HCT116 (cell line): ENCODE results near the gene PCDH18. TPM values are rescaled to one million over a fixed set of nuclear protein-coding genes. Genes with fewer than 3 reads are reported as not detected.

ENCODE experiments used
- ATAC-seq: fragments of 200-7000 bp; cut with Tn5 transposase; 2 replicates; pipeline ENCODE4 v1.9.1; 2020; ENCODE audit warnings: mild to moderate bottlenecking, moderate library complexity
- BruUV-seq: library from RNA; stranded (reverse); fragments of 400-500 nt; replicated peaks from 2 replicates; lab custom pipeline; 2021; lab: Mats Ljungman, UMichigan
- CTCF ChIA-PET: fragments of 300-600 bp; sonication (Branson Sonifier 250); formaldehyde crosslinking; loops from one replicate; lab custom pipeline; 2021; ENCODE audit warnings: antibody characterized with exemption; lab: Charles Lee
- POLR2A ChIA-PET: fragments of 300-600, 350-600 bp; sonication (Branson Sonifier 250); formaldehyde crosslinking; loops from one replicate; lab custom pipeline; 2021; ENCODE audit warnings: antibody characterized with exemption; lab: Charles Lee
- RAD21 ChIA-PET, 2 experiments: fragments of 300-600 bp; sonication (Branson Sonifier 250); formaldehyde crosslinking; loops; one replicate each; lab custom pipeline; 2023; ENCODE audit warnings: low total read pairs in 2 of 2; ENCODE audit not compliant: uncharacterized antibody in 2 of 2, unreplicated experiment in 2 of 2, low non-redundant PET in 1 of 2; lab: Charles Lee
- DNase-seq: peaks from one replicate; pipeline ENCODE4 v3.0.0-alpha.2; 2010; ENCODE audit warnings: low read depth, low spot score
- H2AFZ ChIP-seq: fragments of 200-600 bp; shearing (Covaris generic), sonication (generic); 2 replicates; pipeline ENCODE4 v1.6.1; 2017; ENCODE audit warnings: low read depth, mixed run types, mixed read lengths, antibody characterized with exemption, low read length; ENCODE audit not compliant: poor library complexity, severe bottlenecking
- H3K27ac ChIP-seq: 2 replicates; pipeline ENCODE4 v1.5.1; 2012; ENCODE audit warnings: low read depth, low read length
- H3K27me3 ChIP-seq: fragments of 200-600 bp; sonication (generic); 2 replicates; pipeline ENCODE4 v1.6.1; 2016; ENCODE audit warnings: mixed run types, low read length, mixed read lengths; ENCODE audit not compliant: insufficient read depth
- H3K36me3 ChIP-seq, 2 experiments: fragments of 200-500 bp in 1 of 2; fragments of 200-600 bp in 1 of 2; sonication (Bioruptor generic) in 1 of 2; sonication (generic) in 1 of 2; 2 replicates each; pipeline versions ENCODE4 v1.5.1 to v1.6.1; 2014 to 2016; ENCODE audit warnings: low read length in 2 of 2, inconsistent platforms in 1 of 2, mixed read lengths in 1 of 2, mixed run types in 1 of 2; ENCODE audit not compliant: insufficient read depth in 2 of 2, control insufficient read depth in 1 of 2
- H3K4me1 ChIP-seq, 2 experiments: fragments of 200-600 bp in 1 of 2; sonication (generic) in 1 of 2; 2 replicates each; pipeline versions ENCODE4 v1.5.1 to v1.6.1; 2012 to 2017; ENCODE audit warnings: low read length in 2 of 2, inconsistent platforms in 1 of 2, mild to moderate bottlenecking in 1 of 2, mixed read lengths in 1 of 2, mixed run types in 1 of 2, moderate library complexity in 1 of 2; ENCODE audit not compliant: insufficient read depth in 2 of 2, control insufficient read depth in 1 of 2
- H3K4me2 ChIP-seq: fragments of 200-600 bp; sonication (generic); 2 replicates; pipeline ENCODE4 v1.6.1; 2017; ENCODE audit warnings: mixed run types, low read length, mixed read lengths
- H3K4me3 ChIP-seq, 2 experiments: fragments of 200-600 bp in 1 of 2; sonication (generic) in 1 of 2; replicated peaks in 1 of 2; 2 replicates each; pipeline ENCODE4 v1.5.1; 2011 to 2016; ENCODE audit warnings: low read length in 2 of 2, control low read depth in 1 of 2, low read depth in 1 of 2, mild to moderate bottlenecking in 1 of 2, mixed read lengths in 1 of 2, mixed run types in 1 of 2
- H3K79me2 ChIP-seq: fragments of 200-600 bp; sonication (generic); 2 replicates; pipeline ENCODE4 v1.6.1; 2017; ENCODE audit warnings: mild to moderate bottlenecking, mixed run types, low read length, moderate library complexity, mixed read lengths; ENCODE audit not compliant: insufficient read depth
- H3K9ac ChIP-seq: fragments of 200-600 bp; sonication (generic); 2 replicates; pipeline ENCODE4 v1.6.1; 2016; ENCODE audit warnings: low read length, mixed read lengths
- H3K9me2 ChIP-seq: fragments of 200-600 bp; sonication (generic), shearing (Covaris generic); 2 replicates; pipeline ENCODE4 v1.6.1; 2017; ENCODE audit warnings: mixed run types, mild to moderate bottlenecking, moderate library complexity; ENCODE audit not compliant: insufficient read depth
- H3K9me3 ChIP-seq, 2 experiments: fragments of 200-500 bp in 1 of 2; fragments of 200-600 bp in 1 of 2; sonication (Bioruptor generic) in 1 of 2; sonication (generic) in 1 of 2; 2 replicates each; pipeline ENCODE4 v1.6.1; 2014 to 2017; ENCODE audit warnings: low read length in 2 of 2, mixed read lengths in 2 of 2, inconsistent platforms in 1 of 2, low read depth in 1 of 2, mild to moderate bottlenecking in 1 of 2, mixed run types in 1 of 2, moderate library complexity in 1 of 2; ENCODE audit not compliant: control insufficient read depth in 1 of 2, insufficient read depth in 1 of 2
- H4K20me1 ChIP-seq: fragments of 200-600 bp; sonication (generic), shearing (Covaris generic); 2 replicates; pipeline ENCODE4 v1.6.1; 2017; ENCODE audit warnings: mixed run types, mild to moderate bottlenecking, moderate library complexity; ENCODE audit not compliant: insufficient read depth
- ATF3 ChIP-seq: IDR thresholded peaks from 2 replicates; pipeline ENCODE4 v1.6.1; 2012
- CTCF ChIP-seq, 3 experiments: fragments of 200-600 bp in 1 of 3; sonication (generic) in 1 of 3; IDR thresholded peaks in 2 of 3; conservative IDR thresholded peaks in 1 of 3; 2 replicates each; pipeline ENCODE4 v1.5.1; 2012 to 2017; ENCODE audit warnings: low read depth in 2 of 3, low read length in 2 of 3, antibody characterized with exemption in 1 of 3, borderline replicate concordance in 1 of 3, control low read depth in 1 of 3, mild to moderate bottlenecking in 1 of 3, mixed read lengths in 1 of 3, mixed run types in 1 of 3, moderate library complexity in 1 of 3; ENCODE audit not compliant: insufficient read depth in 1 of 3
- EGR1 ChIP-seq: IDR thresholded peaks from 2 replicates; pipeline ENCODE4 v1.6.1; 2012; ENCODE audit warnings: low read depth
- EZH2 ChIP-seq: fragments of 200-600 bp; sonication (generic); IDR thresholded peaks from 2 replicates; pipeline ENCODE4 v1.6.1; 2017; ENCODE audit warnings: antibody characterized with exemption, mixed run types
- EZH2phosphoT487 ChIP-seq: fragments of 200-600 bp; IDR thresholded peaks from 2 replicates; pipeline ENCODE4 v1.6.1; 2018; ENCODE audit warnings: antibody characterized with exemption, borderline replicate concordance
- FOSL1 ChIP-seq: IDR thresholded peaks from 2 replicates; pipeline ENCODE4 v1.6.1; 2012; ENCODE audit warnings: low read depth
- JUND ChIP-seq: IDR thresholded peaks from 2 replicates; pipeline ENCODE4 v1.6.1; 2012
- MAX ChIP-seq: IDR thresholded peaks from 2 replicates; pipeline ENCODE4 v1.6.1; 2012
- POLR2AphosphoS5 ChIP-seq: IDR thresholded peaks from 2 replicates; pipeline ENCODE4 v1.6.1; 2011; ENCODE audit warnings: mild to moderate bottlenecking, low read depth, low read length, moderate library complexity
- RAD21 ChIP-seq: IDR thresholded peaks from 2 replicates; pipeline ENCODE4 v1.6.1; 2012; ENCODE audit warnings: low read depth, mild to moderate bottlenecking
- SIN3A ChIP-seq: IDR thresholded peaks from 2 replicates; pipeline ENCODE4 v1.6.1; 2012; ENCODE audit warnings: low read depth
- SP1 ChIP-seq: IDR thresholded peaks from 2 replicates; pipeline ENCODE4 v1.6.1; 2012; ENCODE audit warnings: low read depth
- SRF ChIP-seq: IDR thresholded peaks from 2 replicates; pipeline ENCODE4 v1.6.1; 2012; ENCODE audit warnings: low read depth
- ZFX ChIP-seq: fragments of 450-650 bp; IDR thresholded peaks from 2 replicates; pipeline ENCODE4 v1.6.1; 2017
- intact Hi-C: fragments of 100-400 bp; cut with micrococcal nuclease; formaldehyde crosslinking; loops from 2 replicates; pipeline ENCODE4 v1.10.0; 2022
- total RNA-seq: library from RNA; stranded (reverse); gene quantifications from one replicate; pipeline ENCODE4 v1.2.1, GENCODE V29; 2021; ENCODE audit not compliant: unreplicated experiment

The PCDH18 gene
- total RNA-seq, 1 experiment from 2014 or later, result 0.17 TPM

GRCh38 chr4:137531168-137531985 is 917 bp downstream of the PCDH18 start:
- H3K27ac ChIP-seq, result no peak overlapping the region
- no peaks in the 10 kb centered on the region for H3K27me3 ChIP-seq
- ChIA-PET POLR2A (no interaction called here), RAD21 (no interaction called here), CTCF (no interaction called here)
- ATAC-seq (no peak), DNase-seq (no peak)
- intact Hi-C loops, result no loop called here
- H3K4me1 ChIP-seq, result no peaks in the 10 kb centered on the region
- no peak overlapping the region for H2AFZ ChIP-seq
- H3K4me2 ChIP-seq, result no peak overlapping the region
- H3K9ac ChIP-seq, result no peak overlapping the region
- BruUV-seq, result no TSS peak
- H3K4me3 ChIP-seq, result no peak overlapping the region
- no peaks in the 10 kb centered on the region for H3K9me3 ChIP-seq
- no peaks in the 10 kb centered on the region for H3K79me2 ChIP-seq
- no peaks in the 10 kb centered on the region for H3K36me3 ChIP-seq
- TF ChIP-seq RAD21 (peak; percentile 20; the same call in 1 of the 2 replicates), SRF (no peak), CTCF (IDR thresholded peaks at IDR 0.05 in 2 of 3, conservative IDR thresholded peaks at IDR 0.05 in 1 of 3; ENCODE audit: borderline replicate concordance in 1 of 3, insufficient read depth in 1 of 3, low read depth in 2 of 3, low read length in 2 of 3) (peak in 1 of 3 experiments; percentile 8; a peak in 1 of 6 replicates)
- no peaks in the 10 kb centered on the region for H4K20me1 ChIP-seq
- no peaks in the 10 kb centered on the region for H3K9me2 ChIP-seq

- ChIA-PET RAD21 (no interaction called here), CTCF (no interaction called here)
- Histone ChIP-seq H3K4me1 (no peaks in the 10 kb centered on the region), H3K27ac (no peak overlapping the region), H2AFZ (no peak overlapping the region), H4K20me1 (no peaks in the 10 kb centered on the region), H3K4me2 (no peak overlapping the region)
- BruUV-seq, result no TSS peak
- no peak for ATAC-seq
- TF ChIP-seq JUND, result no peak
- TF ChIP-seq ZFX, result no peak
- no peak for TF ChIP-seq SP1
- TF ChIP-seq MAX, result no peak
- no peak for TF ChIP-seq FOSL1
- TF ChIP-seq EZH2, result no peak
- no peak for TF ChIP-seq POLR2AphosphoS5
- TF ChIP-seq SIN3A, result no peak
- no peak for TF ChIP-seq ATF3
- no peak for TF ChIP-seq EZH2phosphoT487
- no peak for TF ChIP-seq SRF
- no peak for TF ChIP-seq EGR1
- TF ChIP-seq, all 23 proteins: peak for 0
- DNase-seq, result no peak
- no peaks in the 10 kb centered on the region for H3K9me2 ChIP-seq
- no peaks in the 10 kb centered on the region for H3K27me3 ChIP-seq
- intact Hi-C loops, result no loop called here
- no peaks in the 10 kb centered on the region for H3K79me2 ChIP-seq
- H3K9ac ChIP-seq, result no peak overlapping the region
- H3K36me3 ChIP-seq, result no peaks in the 10 kb centered on the region
- no peak overlapping the region for H3K4me3 ChIP-seq
- POLR2A ChIA-PET, result no interaction called here
- H3K9me3 ChIP-seq, result no peaks in the 10 kb centered on the region
These were observed 2.1 kb downstream of the PCDH18 start for GRCh38 chr4:137530176-137530575.
